KMS-11 (cell line): ENCODE measurements around the gene RORC.

Source experiments
- H2AFZ ChIP-seq: fragments of 200-600 bp; sonication (generic); 2 replicates; pipeline ENCODE4 v1.6.1; 2016; ENCODE audit warnings: antibody characterized with exemption, mixed run types, low read depth
- H3K27ac ChIP-seq: fragments of 200-600 bp; sonication (generic); 2 replicates; pipeline ENCODE4 v1.6.1; 2016; ENCODE audit warnings: mild to moderate bottlenecking, mixed run types
- H3K27me3 ChIP-seq: fragments of 200-600 bp; sonication (generic); 2 replicates; pipeline ENCODE4 v1.6.1; 2017; ENCODE audit warnings: mild to moderate bottlenecking, low read depth, mixed run types, moderate library complexity; ENCODE audit not compliant: insufficient read depth
- H3K36me3 ChIP-seq: fragments of 200-600 bp; sonication (generic); 2 replicates; pipeline ENCODE4 v1.6.1; 2017; ENCODE audit warnings: mild to moderate bottlenecking, mixed run types; ENCODE audit not compliant: insufficient read depth
- H3K4me1 ChIP-seq: fragments of 200-600 bp; sonication (generic); 2 replicates; pipeline ENCODE4 v1.6.1; 2016; ENCODE audit warnings: mild to moderate bottlenecking, low read depth, mixed run types; ENCODE audit not compliant: poor library complexity, severe bottlenecking
- H3K4me2 ChIP-seq: fragments of 200-600 bp; sonication (generic); 2 replicates; pipeline ENCODE4 v1.7.0; 2016; ENCODE audit warnings: mild to moderate bottlenecking, mixed run types
- H3K4me3 ChIP-seq: fragments of 200-600 bp; sonication (generic); IDR thresholded peaks from 2 replicates; pipeline ENCODE4 v1.6.1; 2017; ENCODE audit warnings: low read depth, low read length, mixed read lengths; ENCODE audit not compliant: insufficient read depth
- H3K79me2 ChIP-seq: fragments of 200-600 bp; sonication (generic); 2 replicates; pipeline ENCODE4 v1.6.1; 2016; ENCODE audit warnings: low read depth, mixed run types; ENCODE audit not compliant: insufficient read depth
- H3K9ac ChIP-seq: fragments of 200-600 bp; sonication (generic); 2 replicates; pipeline ENCODE4 v1.6.1; 2016; ENCODE audit warnings: mild to moderate bottlenecking, mixed run types
- H4K20me1 ChIP-seq: fragments of 200-600 bp; sonication (generic); 2 replicates; pipeline ENCODE4 v1.6.1; 2016; ENCODE audit warnings: mild to moderate bottlenecking, mixed run types; ENCODE audit not compliant: insufficient read depth
- TF ChIP-seq, protein P1 (sequence below): fragments of 200-600 bp; sonication (generic); conservative IDR thresholded peaks from 2 replicates; pipeline ENCODE4 v1.6.1; 2017; ENCODE audit warnings: low read depth, mild to moderate bottlenecking, antibody characterized with exemption, low read length, moderate library complexity, mixed read lengths

RORC gene

DNA sequence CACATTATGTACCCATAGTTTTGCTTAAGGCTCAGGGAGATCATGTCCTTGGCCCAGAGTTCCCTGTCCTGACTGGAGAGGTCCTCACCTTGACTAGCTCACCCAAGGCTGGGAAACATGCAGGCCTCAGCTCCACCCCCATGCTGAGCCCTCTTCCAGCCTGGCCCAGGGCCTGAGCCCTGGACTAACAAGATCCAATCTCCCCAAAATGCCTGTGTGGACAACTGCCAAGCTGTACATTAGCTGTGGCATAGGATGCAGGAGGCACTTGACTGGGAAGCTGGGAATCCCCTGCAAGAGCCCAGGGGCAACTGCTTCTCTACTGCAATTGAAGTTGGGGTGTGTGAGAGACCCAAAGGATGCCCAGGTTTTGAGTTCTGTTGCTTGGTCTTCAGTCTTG is 28.4 kb downstream of the RORC start:
- Histone ChIP-seq H3K4me2 (no peak overlapping the region), H3K4me1 (no peaks in the 10 kb centered on the region), H4K20me1 (no peaks in the 10 kb centered on the region), H3K27ac (no peak overlapping the region), H3K79me2 (no peaks in the 10 kb centered on the region), H2AFZ (no peak overlapping the region), H3K27me3 (peaks cover 30% of the 10 kb centered on the region; the same call in 1 of the 2 replicates), H3K9ac (no peak overlapping the region), H3K4me3 (no peak overlapping the region), H3K36me3 (no peaks in the 10 kb centered on the region)
- TF ChIP-seq, protein P1, sequence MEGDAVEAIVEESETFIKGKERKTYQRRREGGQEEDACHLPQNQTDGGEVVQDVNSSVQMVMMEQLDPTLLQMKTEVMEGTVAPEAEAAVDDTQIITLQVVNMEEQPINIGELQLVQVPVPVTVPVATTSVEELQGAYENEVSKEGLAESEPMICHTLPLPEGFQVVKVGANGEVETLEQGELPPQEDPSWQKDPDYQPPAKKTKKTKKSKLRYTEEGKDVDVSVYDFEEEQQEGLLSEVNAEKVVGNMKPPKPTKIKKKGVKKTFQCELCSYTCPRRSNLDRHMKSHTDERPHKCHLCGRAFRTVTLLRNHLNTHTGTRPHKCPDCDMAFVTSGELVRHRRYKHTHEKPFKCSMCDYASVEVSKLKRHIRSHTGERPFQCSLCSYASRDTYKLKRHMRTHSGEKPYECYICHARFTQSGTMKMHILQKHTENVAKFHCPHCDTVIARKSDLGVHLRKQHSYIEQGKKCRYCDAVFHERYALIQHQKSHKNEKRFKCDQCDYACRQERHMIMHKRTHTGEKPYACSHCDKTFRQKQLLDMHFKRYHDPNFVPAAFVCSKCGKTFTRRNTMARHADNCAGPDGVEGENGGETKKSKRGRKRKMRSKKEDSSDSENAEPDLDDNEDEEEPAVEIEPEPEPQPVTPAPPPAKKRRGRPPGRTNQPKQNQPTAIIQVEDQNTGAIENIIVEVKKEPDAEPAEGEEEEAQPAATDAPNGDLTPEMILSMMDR, result no peak

DNA sequence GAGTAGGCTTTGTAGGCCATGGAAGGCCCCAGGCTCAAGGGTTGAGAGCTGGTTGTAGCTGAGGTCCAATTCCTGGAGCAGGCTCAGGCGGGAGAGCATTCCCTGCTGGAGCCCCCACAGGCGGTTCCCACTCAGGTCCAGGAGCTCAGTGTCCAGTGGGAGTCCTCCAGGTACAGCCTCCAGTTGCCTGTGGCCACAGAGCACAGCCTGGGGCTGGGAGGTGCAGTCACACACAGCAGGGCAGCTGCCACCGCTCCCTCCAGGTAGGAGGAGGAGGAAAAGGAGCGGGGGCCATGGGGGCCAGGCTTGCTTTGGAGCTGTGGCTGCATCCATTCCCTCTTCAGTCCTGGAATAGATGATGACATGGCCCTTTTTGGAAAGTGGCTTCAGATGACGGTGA is 29.2 kb downstream of the RORC start:
- H3K27me3 ChIP-seq, result peaks cover 30% of the 10 kb centered on the region; the same call in 1 of the 2 replicates
- H3K4me3 ChIP-seq, result no peak overlapping the region
- H3K36me3 ChIP-seq, result no peaks in the 10 kb centered on the region
- H3K9ac ChIP-seq, result no peak overlapping the region
- H3K27ac ChIP-seq, result no peak overlapping the region
- H3K4me2 ChIP-seq, result no peak overlapping the region
- no peaks in the 10 kb centered on the region for H3K4me1 ChIP-seq
- no peak overlapping the region for H2AFZ ChIP-seq
- TF ChIP-seq, protein P1, result no peak
- H4K20me1 ChIP-seq, result no peaks in the 10 kb centered on the region
- H3K79me2 ChIP-seq, result no peaks in the 10 kb centered on the region

DNA sequence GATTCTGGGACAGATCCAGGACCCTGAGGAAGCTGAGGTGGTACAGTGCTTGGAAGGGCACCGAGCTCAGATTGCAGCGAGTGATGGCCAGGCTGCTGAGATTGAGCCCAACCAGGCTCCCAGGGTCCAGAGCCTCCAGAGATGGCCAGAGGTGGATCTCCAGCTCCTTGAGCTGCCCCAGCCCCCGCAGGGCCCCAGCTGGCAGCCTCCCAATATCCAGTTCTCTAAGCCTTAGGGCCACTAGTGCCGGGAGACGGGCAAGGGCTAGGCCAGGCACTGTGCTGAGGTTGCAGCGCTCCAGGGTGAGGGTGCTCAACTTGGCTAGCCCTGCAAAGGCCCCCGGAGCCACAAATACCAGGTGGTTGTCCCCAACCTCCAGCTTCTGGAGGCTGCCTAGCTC is 29.8 kb downstream of the RORC start:
- Histone ChIP-seq H4K20me1 (no peaks in the 10 kb centered on the region), H3K9ac (no peak overlapping the region), H3K27ac (no peak overlapping the region), H3K4me1 (no peaks in the 10 kb centered on the region), H2AFZ (no peak overlapping the region), H3K36me3 (no peaks in the 10 kb centered on the region), H3K27me3 (peaks cover 30% of the 10 kb centered on the region; the same call in 1 of the 2 replicates), H3K79me2 (no peaks in the 10 kb centered on the region), H3K4me3 (no peak overlapping the region), H3K4me2 (no peak overlapping the region)
- TF ChIP-seq, protein P1, result no peak

- Histone ChIP-seq H3K79me2 (no peaks in the 10 kb centered on the region), H3K4me2 (no peak overlapping the region), H2AFZ (no peak overlapping the region), H3K36me3 (no peaks in the 10 kb centered on the region), H3K27ac (no peak overlapping the region), H3K27me3 (peaks cover 26% of the 10 kb centered on the region; the same call in 1 of the 2 replicates), H4K20me1 (no peaks in the 10 kb centered on the region), H3K9ac (no peak overlapping the region), H3K4me3 (no peak overlapping the region), H3K4me1 (no peaks in the 10 kb centered on the region)
- TF ChIP-seq, protein P1, result no peak
These were observed 30.2 kb downstream of the RORC start for GRCh38 chr1:151801310-151801820.
